Activated naive CD4-positive, alpha-beta T cell treated with anti-CD3 and anti-CD28 coated beads, Interleukin-2, amount 10 ng/mL, durations not matched to agents 7 days and 5 days (primary cell): ENCODE data around the gene RCCD1.
"Not testable (repeated sequence)": the region's sequence is repeated elsewhere in the genome, so short reads cannot be mapped to it uniquely, and the experiment has no call there.

Experiments
- CTCF ChIA-PET: fragments of 350-600 bp; sonication (Branson Sonifier 250); formaldehyde crosslinking; loops from one replicate; lab custom pipeline; 2021; ENCODE audit warnings: antibody characterized with exemption; lab: Charles Lee
- DNase-seq: peaks from one replicate; pipeline ENCODE4 v3.0.0-alpha.2; 2020
- H3K27ac Mint-ChIP-seq: one replicate; pipeline ENCODE4 v1.8.0; 2021; ENCODE audit warnings: mild to moderate bottlenecking, moderate library complexity, mixed read lengths
- H3K27me3 Mint-ChIP-seq: one replicate; pipeline ENCODE4 v1.8.0; 2021; ENCODE audit warnings: mild to moderate bottlenecking, mixed read lengths
- H3K36me3 Mint-ChIP-seq: one replicate; pipeline ENCODE4 v1.8.0; 2021; ENCODE audit warnings: mixed read lengths
- H3K4me1 Mint-ChIP-seq: one replicate; pipeline ENCODE4 v1.8.0; 2021; ENCODE audit warnings: mixed read lengths
- H3K4me3 Mint-ChIP-seq: one replicate; pipeline ENCODE4 v1.8.0; 2021; ENCODE audit warnings: mild to moderate bottlenecking, moderate library complexity, mixed read lengths
- H3K9me3 Mint-ChIP-seq: one replicate; pipeline ENCODE4 v1.8.0; 2021; ENCODE audit warnings: mixed read lengths

RCCD1 gene

GRCh38 chr15:90913398-90913944 is 41.2 kb upstream of the RCCD1 start:
- no peak overlapping the region for H3K27ac Mint-ChIP-seq
- H3K36me3 Mint-ChIP-seq = peaks cover 61% of the 10 kb centered on the region

GRCh38 chr15:90914305-90915080 is 40.2 kb upstream of the RCCD1 start:
- CTCF ChIA-PET = interaction anchor here (0.7 to 4.8 kb wide), 3 partner anchors 10 to 884 kb away, joined by 3 to 20 read pairs (median 3); partner anchors contain the start of gene HDDC3
- H3K9me3 Mint-ChIP-seq = no peaks in the 10 kb centered on the region
- no peak for DNase-seq
- no peaks in the 10 kb centered on the region for H3K27me3 Mint-ChIP-seq
- H3K4me3 Mint-ChIP-seq = no peak overlapping the region
- H3K27ac Mint-ChIP-seq = no peak overlapping the region
- H3K4me1 Mint-ChIP-seq = no peaks in the 10 kb centered on the region
- H3K36me3 Mint-ChIP-seq = peaks cover 59% of the 10 kb centered on the region

More at GRCh38 chr15:90913398-90913944, 41.2 kb upstream of the RCCD1 start:
- no peak for DNase-seq
- Mint-ChIP-seq H3K27me3 (no peaks in the 10 kb centered on the region), H3K9me3 (no peaks in the 10 kb centered on the region), H3K4me3 (no peak overlapping the region), H3K4me1 (no peaks in the 10 kb centered on the region)
- CTCF ChIA-PET = interaction anchor here (0.7 to 4.8 kb wide), 3 partner anchors 9 to 883 kb away, joined by 3 to 20 read pairs (median 3); partner anchors contain the start of gene HDDC3

GRCh38 chr15:90915216-90915807 is 39.4 kb upstream of the RCCD1 start:
- CTCF ChIA-PET = interaction anchor here (4.8 kb wide), 1 partner anchor 17 kb away, joined by 20 read pairs; the partner anchor contains the start of gene HDDC3

GRCh38 chr15:90915808-90916440 is 38.8 kb upstream of the RCCD1 start:
- Mint-ChIP-seq H3K4me1 (no peaks in the 10 kb centered on the region), H3K36me3 (peaks cover 67% of the 10 kb centered on the region), H3K9me3 (no peaks in the 10 kb centered on the region), H3K27ac (no peak overlapping the region), H3K4me3 (no peak overlapping the region), H3K27me3 (no peaks in the 10 kb centered on the region)
- DNase-seq = no peak
- CTCF ChIA-PET = interaction anchor here (4.8 kb wide), 1 partner anchor 17 kb away, joined by 20 read pairs; the partner anchor contains the start of gene HDDC3

More at GRCh38 chr15:90915216-90915807, 39.4 kb upstream of the RCCD1 start:
- Mint-ChIP-seq H3K4me3 (no peak overlapping the region), H3K9me3 (no peaks in the 10 kb centered on the region), H3K36me3 (peaks cover 64% of the 10 kb centered on the region), H3K27ac (peak overlapping the region; percentile 49), H3K4me1 (no peaks in the 10 kb centered on the region), H3K27me3 (no peaks in the 10 kb centered on the region)
- no peak for DNase-seq

GRCh38 chr15:90916461-90916860 is 38.2 kb upstream of the RCCD1 start:
- no peaks in the 10 kb centered on the region for H3K27me3 Mint-ChIP-seq
- CTCF ChIA-PET = interaction anchor here (1.5 to 4.8 kb wide), 2 partner anchors 13 to 16 kb away, joined by 3 to 20 read pairs; partner anchors contain the start of gene HDDC3
- no peak overlapping the region for H3K4me3 Mint-ChIP-seq
- peak overlapping the region; percentile 39 for H3K27ac Mint-ChIP-seq
- no peaks in the 10 kb centered on the region for H3K4me1 Mint-ChIP-seq
- peaks cover 71% of the 10 kb centered on the region for H3K36me3 Mint-ChIP-seq
- no peak for DNase-seq
- no peaks in the 10 kb centered on the region for H3K9me3 Mint-ChIP-seq

GRCh38 chr15:90917569-90917968 is 37.1 kb upstream of the RCCD1 start:
- CTCF ChIA-PET = interaction anchor here (1.5 to 1.7 kb wide), 2 partner anchors 13 to 14 kb away, joined by 3 to 6 read pairs; no protein-coding TSS in a partner anchor
- no peaks in the 10 kb centered on the region for H3K9me3 Mint-ChIP-seq
- H3K36me3 Mint-ChIP-seq = peaks cover 75% of the 10 kb centered on the region
- DNase-seq = no peak
- no peaks in the 10 kb centered on the region for H3K4me1 Mint-ChIP-seq
- peak overlapping the region; percentile 31 for H3K27ac Mint-ChIP-seq
- no peak overlapping the region for H3K4me3 Mint-ChIP-seq
- no peaks in the 10 kb centered on the region for H3K27me3 Mint-ChIP-seq

- Mint-ChIP-seq H3K27ac (no peak overlapping the region), H3K27me3 (no peaks in the 10 kb centered on the region), H3K9me3 (no peaks in the 10 kb centered on the region), H3K4me3 (no peak overlapping the region), H3K36me3 (peaks cover 72% of the 10 kb centered on the region), H3K4me1 (no peaks in the 10 kb centered on the region)
- no peak for DNase-seq
- CTCF ChIA-PET = interaction anchor here (0.8 to 1.7 kb wide), 3 partner anchors 13 to 17 kb away, joined by 3 to 6 read pairs (median 3); no protein-coding TSS in a partner anchor
Measured at GRCh38 chr15:90918034-90918788, 36.5 kb upstream of the RCCD1 start.

GRCh38 chr15:90918835-90919234 is 35.8 kb upstream of the RCCD1 start:
- CTCF ChIA-PET = interaction anchor here (0.8 to 1.7 kb wide), 3 partner anchors 12 to 17 kb away, joined by 3 to 6 read pairs (median 3); partner anchors contain the start of gene MAN2A2
- Mint-ChIP-seq H3K27ac (no peak overlapping the region), H3K4me3 (no peak overlapping the region), H3K9me3 (no peaks in the 10 kb centered on the region), H3K36me3 (peaks cover 71% of the 10 kb centered on the region), H3K4me1 (no peaks in the 10 kb centered on the region), H3K27me3 (no peaks in the 10 kb centered on the region)
- no peak for DNase-seq

GRCh38 chr15:90921887-90922286 is 32.8 kb upstream of the RCCD1 start:
- Mint-ChIP-seq H3K27me3 (no peaks in the 10 kb centered on the region), H3K4me1 (peaks cover 6% of the 10 kb centered on the region), H3K9me3 (no peaks in the 10 kb centered on the region), H3K4me3 (no peak overlapping the region), H3K36me3 (peaks cover 56% of the 10 kb centered on the region), H3K27ac (no peak overlapping the region)
- CTCF ChIA-PET = interaction anchor here (0.7 to 2.6 kb wide), 4 partner anchors 11 to 274 kb away, joined by 3 to 13 read pairs (median 8); partner anchors contain the start of genes HDDC3, MAN2A2 and UNC45A
- DNase-seq = no peak

GRCh38 chr15:90922712-90923322 is 31.9 kb upstream of the RCCD1 start:
- H3K36me3 Mint-ChIP-seq = peaks cover 48% of the 10 kb centered on the region
- H3K27me3 Mint-ChIP-seq, H3K9me3 Mint-ChIP-seq, H3K27ac Mint-ChIP-seq, H3K4me1 Mint-ChIP-seq, DNase-seq, H3K4me3 Mint-ChIP-seq: not testable (repeated sequence)
- CTCF ChIA-PET = interaction anchor here (0.7 to 2.6 kb wide), 5 partner anchors 8 to 275 kb away, joined by 3 to 13 read pairs (median 6); partner anchors contain the start of genes HDDC3, MAN2A2 and UNC45A

GRCh38 chr15:90924375-90924774 is 30.3 kb upstream of the RCCD1 start:
- H3K27me3 Mint-ChIP-seq = no peaks in the 10 kb centered on the region
- no peaks in the 10 kb centered on the region for H3K9me3 Mint-ChIP-seq
- CTCF ChIA-PET = interaction anchor here (1.5 to 2.5 kb wide), 2 partner anchors 10 to 20 kb away, joined by 4 to 10 read pairs; partner anchors contain the start of gene UNC45A
- peaks cover 15% of the 10 kb centered on the region for H3K4me1 Mint-ChIP-seq
- peak overlapping the region; percentile 28 for H3K27ac Mint-ChIP-seq
- H3K4me3 Mint-ChIP-seq = no peak overlapping the region
- H3K36me3 Mint-ChIP-seq = peaks cover 42% of the 10 kb centered on the region
- no peak for DNase-seq

- Mint-ChIP-seq H3K36me3 (peaks cover 26% of the 10 kb centered on the region), H3K4me1 (peaks cover 37% of the 10 kb centered on the region)
- H3K4me3 Mint-ChIP-seq, H3K27me3 Mint-ChIP-seq, DNase-seq, H3K27ac Mint-ChIP-seq, H3K9me3 Mint-ChIP-seq: not testable (repeated sequence)
- CTCF ChIA-PET = interaction anchor here (1.0 to 1.1 kb wide), 2 partner anchors 21 to 29 kb away, joined by 3 read pairs; no protein-coding TSS in a partner anchor
Measured at GRCh38 chr15:90926766-90927165, 27.9 kb upstream of the RCCD1 start.
